A673 (cell line): Measurements from ENCODE around the gene PYHIN1. TPM values are rescaled to one million over a fixed set of nuclear protein-coding genes. Genes with fewer than 3 reads are reported as not detected.
A peak's percentile ranks its signal among the peaks of the same experiment; 100 is the strongest.
"Not testable (repeated sequence)": the region's sequence is repeated elsewhere in the genome, so short reads cannot be mapped to it uniquely, and the experiment has no call there.

Source experiments
- BruUV-seq: library from RNA; stranded (reverse); fragments of 400-500 nt; replicated peaks from 2 replicates; lab custom pipeline; 2021; lab: Mats Ljungman, UMichigan
- CTCF ChIA-PET: fragments of 300-600 bp; sonication (Branson Sonifier 250); formaldehyde crosslinking; loops from one replicate; lab custom pipeline; 2022; ENCODE audit warnings: antibody characterized with exemption; lab: Charles Lee
- POLR2A ChIA-PET: fragments of 300-600 bp; sonication (Branson Sonifier 250); formaldehyde crosslinking; loops from one replicate; lab custom pipeline; 2022; ENCODE audit warnings: antibody characterized with exemption; ENCODE audit not compliant: low non-redundant PET; lab: Charles Lee
- DNase-seq: peaks from one replicate; pipeline ENCODE4 v3.0.0-alpha.2; 2015; ENCODE audit warnings: low spot score
- H3K27ac ChIP-seq: fragments of 200-600 bp; sonication (generic); 2 replicates; pipeline ENCODE4 v1.5.1; 2016; ENCODE audit warnings: mixed run types, low read depth, mild to moderate bottlenecking, mixed read lengths, antibody characterized with exemption, low read length; ENCODE audit not compliant: poor library complexity, severe bottlenecking
- H3K27me3 ChIP-seq: fragments of 200-600 bp; sonication (generic); replicated peaks from 2 replicates; pipeline ENCODE4 v1.6.1; 2017; ENCODE audit warnings: mixed run types, low read depth, mild to moderate bottlenecking, mixed read lengths, antibody characterized with exemption, low read length; ENCODE audit not compliant: insufficient read depth, poor library complexity
- H3K36me3 ChIP-seq: fragments of 200-600 bp; sonication (generic); 2 replicates; pipeline ENCODE4 v1.6.1; 2016; ENCODE audit warnings: mixed run types, mild to moderate bottlenecking, mixed read lengths, antibody characterized with exemption, low read length; ENCODE audit not compliant: insufficient read depth, poor library complexity, severe bottlenecking
- H3K4me1 ChIP-seq: fragments of 200-600 bp; sonication (generic); 2 replicates; pipeline ENCODE4 v1.6.1; 2017; ENCODE audit warnings: mixed run types, mild to moderate bottlenecking, mixed read lengths, antibody characterized with exemption, low read length; ENCODE audit not compliant: insufficient read depth, poor library complexity, severe bottlenecking
- H3K4me3 ChIP-seq: fragments of 200-600 bp; sonication (generic); 2 replicates; pipeline ENCODE4 v1.5.1; 2016; ENCODE audit warnings: low read depth, mixed run types, mild to moderate bottlenecking, mixed read lengths, low read length; ENCODE audit not compliant: poor library complexity, severe bottlenecking
- H3K9me3 ChIP-seq: fragments of 200-600 bp; sonication (generic); 2 replicates; pipeline ENCODE4 v1.6.1; 2016; ENCODE audit warnings: mixed run types, low read depth, mild to moderate bottlenecking, mixed read lengths, antibody characterized with exemption, low read length; ENCODE audit not compliant: poor library complexity, severe bottlenecking
- EZH2 ChIP-seq: fragments of 200-600 bp; sonication (generic); IDR thresholded peaks from 2 replicates; pipeline ENCODE4 v1.6.1; 2017; ENCODE audit warnings: borderline replicate concordance, low read depth, mild to moderate bottlenecking, mixed read lengths, antibody characterized with exemption, low read length; ENCODE audit not compliant: poor library complexity, severe bottlenecking
- intact Hi-C: fragments of 100-400 bp; cut with micrococcal nuclease; formaldehyde crosslinking; loops from one replicate; pipeline ENCODE4 v1.10.0; 2022; ENCODE audit not compliant: unreplicated experiment
- total RNA-seq: library from RNA; stranded (reverse); gene quantifications from 2 replicates; pipeline ENCODE4 v1.2.3, GENCODE V29; 2021
- TF ChIP-seq, protein P1 (sequence below): fragments of 300-800, 200-600 bp; sonication (generic); conservative IDR thresholded peaks from 2 replicates; pipeline ENCODE4 v1.5.1; 2017; ENCODE audit warnings: low read depth, mild to moderate bottlenecking, antibody characterized with exemption, low read length, moderate library complexity, mixed read lengths

The PYHIN1 gene
- total RNA-seq, 1 experiment from 2014 or later, result not detected

DNA sequence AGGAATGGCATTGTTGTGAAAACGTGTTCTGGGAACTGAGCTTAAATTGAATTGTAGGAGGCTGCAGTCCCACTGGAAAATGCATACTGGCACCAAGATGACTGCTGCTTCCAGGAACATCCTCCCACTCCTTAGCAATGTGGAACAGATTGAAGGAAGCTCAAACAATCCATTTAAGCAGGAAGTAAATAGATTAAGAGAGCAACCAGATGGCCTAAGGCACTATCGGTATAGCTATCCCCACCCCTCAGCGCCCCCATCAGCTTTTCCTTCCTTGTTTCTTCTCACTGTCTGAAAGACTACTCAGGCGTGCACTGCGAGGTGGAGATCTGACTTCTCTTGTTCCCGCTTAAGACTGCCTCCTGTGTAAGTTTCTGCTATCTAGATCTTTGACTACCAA, 74.3 kb downstream of the PYHIN1 start:
- CTCF ChIA-PET, result no interaction called here
- no peak overlapping the region for H3K4me3 ChIP-seq

DNA sequence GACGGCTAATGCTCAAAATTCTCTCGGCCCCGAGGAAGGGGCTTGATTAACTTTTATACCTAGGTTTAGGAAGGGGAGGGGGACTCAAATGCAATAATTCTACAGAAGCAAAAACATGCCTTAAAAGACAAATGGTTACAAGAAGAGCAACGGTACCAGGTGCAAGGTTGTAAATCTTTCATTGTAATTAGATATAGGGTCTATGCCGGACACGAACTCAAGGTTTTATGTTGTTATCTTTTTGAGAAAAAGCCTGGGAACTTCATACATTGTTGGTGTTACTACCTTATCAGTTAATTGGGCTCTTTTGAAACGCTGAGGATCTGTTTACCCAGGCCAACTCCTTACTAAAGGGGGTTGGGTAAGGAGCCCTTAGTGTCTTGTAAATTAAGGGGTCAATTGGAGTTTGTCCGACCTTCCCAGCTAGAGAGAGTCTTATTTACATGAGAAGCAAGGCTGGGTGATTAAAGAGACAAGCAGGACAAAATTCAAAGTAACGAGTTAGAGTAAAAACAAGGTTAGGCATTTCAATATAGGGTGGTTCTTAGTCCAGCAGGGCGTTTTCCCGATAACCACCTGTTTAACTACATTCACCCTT, 75.0 kb downstream of the PYHIN1 start:
- H3K4me3 ChIP-seq, CTCF ChIA-PET, H3K27me3 ChIP-seq, H3K9me3 ChIP-seq, DNase-seq, H3K27ac ChIP-seq, POLR2A ChIA-PET, H3K36me3 ChIP-seq, BruUV-seq: not testable (repeated sequence)
- intact Hi-C loops, result loop anchor here (10.0 kb wide), 2 partner anchors 822 to 1042 kb away; partner anchors contain the start of gene CD1D
- H3K4me1 ChIP-seq, result peaks cover 21% of the 10 kb centered on the region

More for the DNA sequence above, 74.3 kb downstream of the PYHIN1 start:
- TF ChIP-seq, protein P1, sequence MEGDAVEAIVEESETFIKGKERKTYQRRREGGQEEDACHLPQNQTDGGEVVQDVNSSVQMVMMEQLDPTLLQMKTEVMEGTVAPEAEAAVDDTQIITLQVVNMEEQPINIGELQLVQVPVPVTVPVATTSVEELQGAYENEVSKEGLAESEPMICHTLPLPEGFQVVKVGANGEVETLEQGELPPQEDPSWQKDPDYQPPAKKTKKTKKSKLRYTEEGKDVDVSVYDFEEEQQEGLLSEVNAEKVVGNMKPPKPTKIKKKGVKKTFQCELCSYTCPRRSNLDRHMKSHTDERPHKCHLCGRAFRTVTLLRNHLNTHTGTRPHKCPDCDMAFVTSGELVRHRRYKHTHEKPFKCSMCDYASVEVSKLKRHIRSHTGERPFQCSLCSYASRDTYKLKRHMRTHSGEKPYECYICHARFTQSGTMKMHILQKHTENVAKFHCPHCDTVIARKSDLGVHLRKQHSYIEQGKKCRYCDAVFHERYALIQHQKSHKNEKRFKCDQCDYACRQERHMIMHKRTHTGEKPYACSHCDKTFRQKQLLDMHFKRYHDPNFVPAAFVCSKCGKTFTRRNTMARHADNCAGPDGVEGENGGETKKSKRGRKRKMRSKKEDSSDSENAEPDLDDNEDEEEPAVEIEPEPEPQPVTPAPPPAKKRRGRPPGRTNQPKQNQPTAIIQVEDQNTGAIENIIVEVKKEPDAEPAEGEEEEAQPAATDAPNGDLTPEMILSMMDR, result no peak
- TF ChIP-seq EZH2, result no peak
- no TSS peak for BruUV-seq
- POLR2A ChIA-PET, result no interaction called here
- Histone ChIP-seq H3K9me3 (no peaks in the 10 kb centered on the region), H3K27me3 (no peaks in the 10 kb centered on the region), H3K27ac (no peak overlapping the region), H3K36me3 (no peaks in the 10 kb centered on the region), H3K4me1 (peaks cover 27% of the 10 kb centered on the region)
- intact Hi-C loops, result loop anchor here (10.0 kb wide), 2 partner anchors 821 to 1041 kb away; partner anchors contain the start of gene CD1D
- DNase-seq, result peak; percentile 35

DNA sequence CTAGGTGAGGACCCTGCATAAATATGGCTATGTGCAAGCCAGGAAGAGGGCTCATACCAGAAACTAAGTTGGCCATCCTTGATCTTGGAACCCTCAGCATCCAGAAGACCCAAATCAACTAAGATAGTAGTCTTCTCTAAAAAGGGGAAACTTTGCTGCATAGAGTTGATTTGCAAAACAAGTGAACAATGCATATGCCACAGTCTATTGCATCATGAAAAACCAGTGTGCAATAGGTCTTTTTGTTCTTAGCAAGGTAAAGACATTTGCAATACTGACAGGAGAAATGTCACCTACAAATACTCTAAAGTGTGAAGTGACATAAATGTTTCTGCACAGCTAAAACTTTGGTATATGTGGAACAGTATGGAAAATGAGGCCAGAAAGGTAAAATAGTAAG, 76.4 kb downstream of the PYHIN1 start:
- intact Hi-C loops, result loop anchor here (10.0 kb wide), 2 partner anchors 823 to 1043 kb away; partner anchors contain the start of gene CD1D
- POLR2A ChIA-PET, result no interaction called here
- no TSS peak for BruUV-seq

More for the DNA sequence above, 76.4 kb downstream of the PYHIN1 start:
- Histone ChIP-seq H3K36me3 (no peaks in the 10 kb centered on the region), H3K4me3 (no peak overlapping the region), H3K9me3 (no peaks in the 10 kb centered on the region), H3K4me1 (peaks cover 28% of the 10 kb centered on the region), H3K27ac (no peak overlapping the region), H3K27me3 (no peaks in the 10 kb centered on the region)
- DNase-seq, result no peak
- CTCF ChIA-PET, result no interaction called here
- TF ChIP-seq EZH2, result no peak
- TF ChIP-seq, protein P1, result no peak
